H9 (cell line): ENCODE data around the gene UBALD2. TPM values are rescaled to one million over a fixed set of nuclear protein-coding genes. Genes with fewer than 3 reads are reported as not detected.

ENCODE experiments used
- DNase-seq: peaks from one replicate; pipeline ENCODE4 v3.0.0-alpha.2; 2017
- H2AFZ ChIP-seq: one replicate; pipeline ENCODE4 v1.6.1; 2013; ENCODE audit warnings: mild to moderate bottlenecking, low read length, control low read depth, moderate library complexity
- H2AK5ac ChIP-seq: 2 replicates; pipeline ENCODE4 v1.6.1; 2013; ENCODE audit warnings: low read length, control low read depth, mixed read lengths; ENCODE audit not compliant: insufficient read length
- H2BK120ac ChIP-seq: one replicate; pipeline ENCODE4 v1.6.1; 2013; ENCODE audit warnings: low read depth, mild to moderate bottlenecking, low read length, control low read depth, inconsistent platforms; ENCODE audit not compliant: poor library complexity, severe bottlenecking
- H2BK12ac ChIP-seq: 2 replicates; pipeline ENCODE4 v1.6.1; 2013; ENCODE audit warnings: low read length, control low read depth, mixed read lengths, low read depth; ENCODE audit not compliant: insufficient read length
- H2BK15ac ChIP-seq: 2 replicates; pipeline ENCODE4 v1.6.1; 2013; ENCODE audit warnings: low read depth, low read length, control low read depth
- H2BK20ac ChIP-seq: one replicate; pipeline ENCODE4 v1.6.1; 2013; ENCODE audit warnings: low read depth, mild to moderate bottlenecking, low read length, control low read depth, inconsistent platforms; ENCODE audit not compliant: poor library complexity, severe bottlenecking
- H2BK5ac ChIP-seq: 2 replicates; pipeline ENCODE4 v1.6.1; 2013; ENCODE audit warnings: low read length, control low read depth, mixed read lengths; ENCODE audit not compliant: insufficient read length
- H3K14ac ChIP-seq: 2 replicates; pipeline ENCODE4 v1.6.1; 2013; ENCODE audit warnings: low read length, control low read depth; ENCODE audit not compliant: insufficient read depth
- H3K18ac ChIP-seq: 2 replicates; pipeline ENCODE4 v1.6.1; 2013; ENCODE audit warnings: low read depth, mild to moderate bottlenecking, mixed read lengths, low read length, control low read depth; ENCODE audit not compliant: insufficient read length
- H3K23ac ChIP-seq: 2 replicates; pipeline ENCODE4 v1.6.1; 2013; ENCODE audit warnings: low read length, control low read depth, mixed read lengths, low read depth; ENCODE audit not compliant: insufficient read length
- H3K23me2 ChIP-seq: 2 replicates; pipeline ENCODE4 v1.6.1; 2013; ENCODE audit warnings: low read depth, mild to moderate bottlenecking, mixed read lengths, low read length, control low read depth; ENCODE audit not compliant: insufficient read length, poor library complexity, severe bottlenecking
- H3K27ac ChIP-seq: 2 replicates; pipeline ENCODE4 v1.5.1; 2013; ENCODE audit warnings: low read length, control low read depth, mixed read lengths, low read depth; ENCODE audit not compliant: insufficient read length
- H3K27me3 ChIP-seq: 2 replicates; pipeline ENCODE4 v1.6.1; 2013; ENCODE audit warnings: low read length, control low read depth, inconsistent platforms; ENCODE audit not compliant: insufficient read depth
- H3K4ac ChIP-seq: 2 replicates; pipeline ENCODE4 v1.6.1; 2013; ENCODE audit warnings: low read depth, mild to moderate bottlenecking, control low read depth, inconsistent platforms, low read length, moderate library complexity
- H3K4me1 ChIP-seq: 2 replicates; pipeline ENCODE4 v1.6.1; 2013; ENCODE audit warnings: low read length, control low read depth, inconsistent platforms; ENCODE audit not compliant: insufficient read depth
- H3K4me2 ChIP-seq: 2 replicates; pipeline ENCODE4 v1.6.1; 2013; ENCODE audit warnings: low read length, control low read depth, mixed read lengths; ENCODE audit not compliant: insufficient read length, insufficient read depth
- H3K56ac ChIP-seq: 2 replicates; pipeline ENCODE4 v1.6.1; 2013; ENCODE audit warnings: low read depth, mild to moderate bottlenecking, mixed read lengths, low read length, control low read depth; ENCODE audit not compliant: insufficient read length
- H3K79me1 ChIP-seq: 2 replicates; pipeline ENCODE4 v1.6.1; 2013; ENCODE audit warnings: low read depth, mild to moderate bottlenecking, moderate library complexity, low read length, control low read depth, inconsistent platforms; ENCODE audit not compliant: insufficient read depth, poor library complexity, severe bottlenecking
- H3K79me2 ChIP-seq: 2 replicates; pipeline ENCODE4 v1.6.1; 2013; ENCODE audit warnings: low read length, control low read depth, inconsistent platforms; ENCODE audit not compliant: insufficient read depth
- H3K9ac ChIP-seq: 2 replicates; pipeline ENCODE4 v1.6.1; 2013; ENCODE audit warnings: low read length, control low read depth, mixed read lengths; ENCODE audit not compliant: insufficient read length; ENCODE audit errors: extremely low read depth
- H3K9me3 ChIP-seq: one replicate; pipeline ENCODE4 v1.6.1; 2013; ENCODE audit warnings: low read depth, low read length, inconsistent platforms; ENCODE audit not compliant: control insufficient read depth
- H3T11ph ChIP-seq: one replicate; pipeline ENCODE4 v1.6.1; 2013; ENCODE audit warnings: mild to moderate bottlenecking, low read length, control low read depth, inconsistent platforms
- H4K20me1 ChIP-seq: one replicate; pipeline ENCODE4 v1.6.1; 2013; ENCODE audit not compliant: control insufficient read depth, insufficient read length, insufficient read depth
- H4K5ac ChIP-seq: 2 replicates; pipeline ENCODE4 v1.6.1; 2013; ENCODE audit warnings: low read depth, mild to moderate bottlenecking, mixed read lengths, low read length, control low read depth; ENCODE audit not compliant: insufficient read length
- H4K8ac ChIP-seq: replicated peaks from 2 replicates; pipeline ENCODE4 v1.6.1; 2013; ENCODE audit warnings: low read length, control low read depth, mixed read lengths, low read depth; ENCODE audit not compliant: insufficient read length
- H4K91ac ChIP-seq: 2 replicates; pipeline ENCODE4 v1.6.1; 2013; ENCODE audit warnings: low read depth, mild to moderate bottlenecking, moderate library complexity, mixed read lengths, low read length, control low read depth; ENCODE audit not compliant: insufficient read length
- H3K27ac Mint-ChIP-seq, 3 experiments: 2 replicates in 2 of 3; 3 replicates in 1 of 3; pipeline ENCODE4 v1.8.0; 2020 to 2021; ENCODE audit warnings: mixed read lengths in 3 of 3, mild to moderate bottlenecking in 1 of 3, moderate library complexity in 1 of 3
- H3K27me3 Mint-ChIP-seq: 2 replicates; pipeline ENCODE4 v1.8.0; 2021; ENCODE audit warnings: low read depth, mild to moderate bottlenecking, moderate library complexity, mixed read lengths
- H3K36me3 Mint-ChIP-seq, 3 experiments: 2 replicates in 2 of 3; 3 replicates in 1 of 3; pipeline ENCODE4 v1.8.0; 2020 to 2021; ENCODE audit warnings: low read depth in 3 of 3, mixed read lengths in 3 of 3; ENCODE audit not compliant: insufficient read depth in 1 of 3
- H3K4me1 Mint-ChIP-seq, 2 experiments: 2 replicates each; pipeline ENCODE4 v1.8.0; 2020; ENCODE audit warnings: mixed read lengths in 2 of 2
- H3K4me3 Mint-ChIP-seq, 2 experiments: 2 replicates in 1 of 2; 3 replicates in 1 of 2; pipeline ENCODE4 v1.8.0; 2020 to 2021; ENCODE audit warnings: mild to moderate bottlenecking in 2 of 2, mixed read lengths in 2 of 2, moderate library complexity in 1 of 2
- H3K9me3 Mint-ChIP-seq, 2 experiments: 2 replicates in 1 of 2; 3 replicates in 1 of 2; pipeline ENCODE4 v1.8.0; 2020; ENCODE audit warnings: mild to moderate bottlenecking in 2 of 2, mixed read lengths in 2 of 2, moderate library complexity in 1 of 2
- WGBS: extraction: QIAGEN DNeasy Blood & Tissue Kit; methylation state at CpG from one replicate; pipeline ENCODE4 v1.1.7; 2013; ENCODE audit warnings: missing lambda C conversion rate, low lambda C conversion rate, mixed read lengths; ENCODE audit not compliant: insufficient read length; ENCODE audit errors: extremely low coverage; 5-methylcytosine and 5-hydroxymethylcytosine counted together
- total RNA-seq: library from RNA; stranded (reverse); gene quantifications from 2 replicates; pipeline ENCODE4 v1.2.1, GENCODE V29; 2021
- TF ChIP-seq, protein P1 (sequence below): fragments of 200-600 bp; sonication (generic); conservative IDR thresholded peaks from 3 replicates; pipeline ENCODE4 v1.8.0; 2021; ENCODE audit warnings: antibody characterized with exemption, mild to moderate bottlenecking

The UBALD2 gene
- total RNA-seq, 1 experiment from 2014 or later: 25.8 TPM

GRCh38 chr17:76292567-76292966 lies 27.4 kb downstream of the UBALD2 start:
- no peak overlapping the region for H2BK20ac ChIP-seq
- no peak overlapping the region for H3K23ac ChIP-seq
- no peak overlapping the region for H3K4me2 ChIP-seq
- no peaks in the 10 kb centered on the region for H3K27me3 ChIP-seq
- H2BK5ac ChIP-seq: no peak overlapping the region
- H3K79me1 ChIP-seq: no peaks in the 10 kb centered on the region
- no peak overlapping the region for H2AK5ac ChIP-seq
- no peaks in the 10 kb centered on the region for H3K9me3 ChIP-seq
- TF ChIP-seq, protein P1, sequence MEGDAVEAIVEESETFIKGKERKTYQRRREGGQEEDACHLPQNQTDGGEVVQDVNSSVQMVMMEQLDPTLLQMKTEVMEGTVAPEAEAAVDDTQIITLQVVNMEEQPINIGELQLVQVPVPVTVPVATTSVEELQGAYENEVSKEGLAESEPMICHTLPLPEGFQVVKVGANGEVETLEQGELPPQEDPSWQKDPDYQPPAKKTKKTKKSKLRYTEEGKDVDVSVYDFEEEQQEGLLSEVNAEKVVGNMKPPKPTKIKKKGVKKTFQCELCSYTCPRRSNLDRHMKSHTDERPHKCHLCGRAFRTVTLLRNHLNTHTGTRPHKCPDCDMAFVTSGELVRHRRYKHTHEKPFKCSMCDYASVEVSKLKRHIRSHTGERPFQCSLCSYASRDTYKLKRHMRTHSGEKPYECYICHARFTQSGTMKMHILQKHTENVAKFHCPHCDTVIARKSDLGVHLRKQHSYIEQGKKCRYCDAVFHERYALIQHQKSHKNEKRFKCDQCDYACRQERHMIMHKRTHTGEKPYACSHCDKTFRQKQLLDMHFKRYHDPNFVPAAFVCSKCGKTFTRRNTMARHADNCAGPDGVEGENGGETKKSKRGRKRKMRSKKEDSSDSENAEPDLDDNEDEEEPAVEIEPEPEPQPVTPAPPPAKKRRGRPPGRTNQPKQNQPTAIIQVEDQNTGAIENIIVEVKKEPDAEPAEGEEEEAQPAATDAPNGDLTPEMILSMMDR: no peak
- H3K27ac ChIP-seq: no peak overlapping the region
- no peaks in the 10 kb centered on the region for H3K9me3 Mint-ChIP-seq
- H3K4me1 Mint-ChIP-seq: no peaks in the 10 kb centered on the region
- no peak overlapping the region for H3K18ac ChIP-seq
- no peak overlapping the region for H2BK120ac ChIP-seq
- no peak overlapping the region for H4K8ac ChIP-seq
- H4K5ac ChIP-seq: no peak overlapping the region
- no peak overlapping the region for H3K4ac ChIP-seq
- H3K36me3 Mint-ChIP-seq: peaks cover 0 to 2% (median 0%) of the 10 kb centered on the region in 3 experiments; a peak in 3 of 7 replicates
- H3K79me2 ChIP-seq: no peaks in the 10 kb centered on the region
- no peaks in the 10 kb centered on the region for H3K27me3 Mint-ChIP-seq
- no peak overlapping the region for H2BK15ac ChIP-seq
- H3K4me3 Mint-ChIP-seq: no peak overlapping the region
- H3K14ac ChIP-seq: no peak overlapping the region
- H4K20me1 ChIP-seq: no peaks in the 10 kb centered on the region
- H4K91ac ChIP-seq: no peak overlapping the region
- WGBS: no CpG with 5 or more reads among the region's 4 CpGs
- no peaks in the 10 kb centered on the region for H3K23me2 ChIP-seq
- H2AFZ ChIP-seq: no peak overlapping the region
- H3T11ph ChIP-seq: no peak overlapping the region
- H3K56ac ChIP-seq: no peak overlapping the region
- no peak overlapping the region for H3K9ac ChIP-seq
- no peak overlapping the region for H2BK12ac ChIP-seq
- H3K4me1 ChIP-seq: no peaks in the 10 kb centered on the region
- no peak for DNase-seq
- H3K27ac Mint-ChIP-seq: no peak overlapping the region
